ENCODE data around the gene CACNA1D.
"Not testable (repeated sequence)": the region's sequence is repeated elsewhere in the genome, so short reads cannot be mapped to it uniquely, and the experiment has no call there.

GRCh38 chr3:53664812-53665211 is 170.4 kb downstream of the CACNA1D start:
- TF ChIP-seq POLR2A, CTCF, POLR2AphosphoS5 (IDR thresholded peaks at IDR 0.05): not testable (repeated sequence)
